GM19395 (cell line): Measurements from ENCODE around the gene USP20.

ENCODE experiments used
- ATAC-seq: cut with Tn5 transposase; IDR thresholded peaks from one replicate; pipeline ENCODE4 v1.9.1; 2021; ENCODE audit warnings: mild to moderate bottlenecking, moderate library complexity; ENCODE audit not compliant: unreplicated experiment

The USP20 gene

GRCh38 chr9:129822898-129823541 is 12.2 kb upstream of the USP20 start:
- ATAC-seq, result no peak

- ATAC-seq, result no peak
Measured at GRCh38 chr9:129823542-129823934, 11.7 kb upstream of the USP20 start.

- peak; percentile 95 for ATAC-seq
Measured at GRCh38 chr9:129823935-129824601, 11.2 kb upstream of the USP20 start, which contains the start of gene TOR1A. TOR1A (minus strand) TSS chr9:129824136; CDS start chr9:129824085, 51 bp downstream.

- ATAC-seq, result no peak
Measured at GRCh38 chr9:129826344-129826743, 8.9 kb upstream of the USP20 start.

- no peak for ATAC-seq
Measured at GRCh38 chr9:129826759-129827158, 8.5 kb upstream of the USP20 start.

- ATAC-seq, result no peak
Measured at GRCh38 chr9:129828051-129828450, 7.2 kb upstream of the USP20 start.

- ATAC-seq, result no peak
Measured at GRCh38 chr9:129828969-129829368, 6.3 kb upstream of the USP20 start.

GRCh38 chr9:129832982-129833381 is 2.3 kb upstream of the USP20 start:
- no peak for ATAC-seq

GRCh38 chr9:129834489-129835127 is 650 bp upstream of the USP20 start:
- ATAC-seq, result peak; percentile 25

- ATAC-seq, result no peak
Measured at GRCh38 chr9:129835860-129836223, 584 bp downstream of the USP20 start.

- no peak for ATAC-seq
Measured at GRCh38 chr9:129836311-129837007, 1.2 kb downstream of the USP20 start.

- no peak for ATAC-seq
Measured at GRCh38 chr9:129838707-129839259, 3.5 kb downstream of the USP20 start.

GRCh38 chr9:129839324-129840023 is 4.2 kb downstream of the USP20 start:
- no peak for ATAC-seq

- no peak for ATAC-seq
Measured at GRCh38 chr9:129840034-129840433, 4.8 kb downstream of the USP20 start.

- ATAC-seq, result no peak
Measured at GRCh38 chr9:129841071-129841470, 5.8 kb downstream of the USP20 start.

- ATAC-seq, result no peak
Measured at GRCh38 chr9:129845373-129845772, 10.1 kb downstream of the USP20 start.

GRCh38 chr9:129848712-129849441 is 13.6 kb downstream of the USP20 start:
- no peak for ATAC-seq

- ATAC-seq, result no peak
Measured at GRCh38 chr9:129849901-129850300, 14.6 kb downstream of the USP20 start.

GRCh38 chr9:129850821-129851550 is 15.7 kb downstream of the USP20 start:
- no peak for ATAC-seq
